Measurements from ENCODE around the gene FGFR1OP2.
A peak's percentile ranks its signal among the peaks of the same experiment; 100 is the strongest.

FGFR1OP2 gene

DNA sequence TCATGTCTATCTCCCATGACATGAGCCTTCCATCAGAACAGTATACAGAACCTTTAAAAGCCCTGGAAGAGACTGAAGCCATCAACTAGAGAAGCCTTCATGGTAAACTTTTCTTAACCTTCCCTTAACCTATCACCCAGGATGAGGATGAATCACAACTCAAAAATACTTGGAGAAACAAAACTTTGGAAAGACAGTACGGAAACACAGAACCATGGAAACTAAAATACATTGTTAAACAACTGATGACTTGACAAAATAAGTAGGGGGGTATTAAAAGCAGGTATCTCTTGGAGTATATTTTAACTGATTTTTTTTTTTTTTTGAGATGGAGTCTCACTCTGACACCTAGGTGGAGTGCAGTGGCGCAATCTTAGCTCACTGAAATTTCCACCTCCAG is 67.2 kb downstream of the FGFR1OP2 start:
- DNase-seq = no peak

- no peak for DNase-seq
These were observed 68.7 kb downstream of the FGFR1OP2 start for GRCh38 chr12:27006797-27007467.

- DNase-seq = no peak
These were observed 69.8 kb downstream of the FGFR1OP2 start for GRCh38 chr12:27008081-27008480.

- DNase-seq = no peak
These were observed 71.6 kb downstream of the FGFR1OP2 start for GRCh38 chr12:27009881-27010301.

- DNase-seq = no peak
These were observed 74.1 kb downstream of the FGFR1OP2 start for GRCh38 chr12:27012239-27012981.

GRCh38 chr12:27012982-27013255 is 74.6 kb downstream of the FGFR1OP2 start:
- no peak for DNase-seq

GRCh38 chr12:27013611-27014084 is 75.4 kb downstream of the FGFR1OP2 start:
- DNase-seq = no peak

- peak; percentile 95 to 96 for DNase-seq
These were observed 76.0 kb downstream of the FGFR1OP2 start, which contains the start of gene TM7SF3 for GRCh38 chr12:27014085-27014858. TM7SF3 (minus strand) TSS chr12:27014384; CDS start chr12:27014168, 216 bp downstream.

- DNase-seq = no peak
These were observed 76.8 kb downstream of the FGFR1OP2 start for GRCh38 chr12:27014859-27015729.

GRCh38 chr12:27015730-27016076 is 77.4 kb downstream of the FGFR1OP2 start:
- DNase-seq = peak in 1 of 2 donors; percentile 53
